Breast epithelium (tissue), 4 donors: ENCODE data around the gene TPM2. TPM values are rescaled to one million over a fixed set of nuclear protein-coding genes. Genes with fewer than 3 reads are reported as not detected.
A peak's percentile ranks its signal among the peaks of the same experiment; 100 is the strongest.

Source experiments
- DNase-seq, 2 donors: peaks; one replicate each; pipeline ENCODE4 v3.0.0-alpha.2; 2019; ENCODE audit warnings: low spot score in 2 of 2
- H3K27ac ChIP-seq, 2 donors: fragments of 200-600 bp; sonication (generic) in 1 of 2; one replicate each; pipeline ENCODE4 v1.5.1; 2016 to 2019; ENCODE audit warnings: mild to moderate bottlenecking in 1 of 2
- H3K27me3 ChIP-seq, 2 donors: fragments of 200-600 bp; sonication (generic) in 1 of 2; one replicate each; pipeline versions ENCODE4 v1.5.1 to v1.6.0; 2017 to 2019; ENCODE audit warnings: control low read depth in 1 of 2, mild to moderate bottlenecking in 1 of 2
- H3K36me3 ChIP-seq: fragments of 200-600 bp; one replicate; pipeline ENCODE4 v1.5.1; 2019
- H3K4me1 ChIP-seq, 2 donors: fragments of 200-600 bp; sonication (generic); one replicate each; pipeline ENCODE4 v1.5.1; 2016 to 2019; ENCODE audit warnings: control low read depth in 1 of 2
- H3K4me3 ChIP-seq, 3 donors: fragments of 200-600 bp; sonication (generic); 1 replicate in 2 of 3; 2 replicates in 1 of 3; pipeline ENCODE4 v1.5.1; 2016 to 2019; ENCODE audit warnings: mild to moderate bottlenecking in 3 of 3, moderate library complexity in 2 of 3
- H3K9me3 ChIP-seq, 2 donors: fragments of 200-600 bp; sonication (generic) in 1 of 2; one replicate each; pipeline ENCODE4 v1.5.1; 2016 to 2019; ENCODE audit warnings: control low read depth in 1 of 2
- CTCF ChIP-seq, 3 donors: fragments of 450-650 bp; IDR thresholded peaks; one replicate each; pipeline ENCODE4 v1.5.1; 2016 to 2017; ENCODE audit warnings: antibody characterized with exemption in 3 of 3, mild to moderate bottlenecking in 3 of 3, moderate library complexity in 3 of 3
- POLR2A ChIP-seq: fragments of 450-650 bp; IDR thresholded peaks from one replicate; pipeline ENCODE4 v1.6.1; 2016; ENCODE audit warnings: antibody characterized with exemption, mild to moderate bottlenecking, moderate library complexity
- POLR2AphosphoS5 ChIP-seq, 3 donors: sonication (generic); formaldehyde crosslinking; IDR thresholded peaks; one replicate each; pipeline ENCODE4 v1.6.1; 2017; ENCODE audit warnings: antibody characterized with exemption in 3 of 3
- intact Hi-C: fragments of 100-400 bp; cut with DNase I; formaldehyde crosslinking; loops from one replicate; pipeline ENCODE4 v1.15.1; 2023; ENCODE audit warnings: low total_unique reads
- total RNA-seq, 3 donors: library from RNA; depleted of rRNA; stranded (reverse); fragments of >200 nt; gene quantifications; one replicate each; pipeline ENCODE4 v1.1.0, GENCODE V29; 2016

The TPM2 gene
- total RNA-seq, 3 donors from 2014 or later: 143 to 402 (median 258) TPM

DNA sequence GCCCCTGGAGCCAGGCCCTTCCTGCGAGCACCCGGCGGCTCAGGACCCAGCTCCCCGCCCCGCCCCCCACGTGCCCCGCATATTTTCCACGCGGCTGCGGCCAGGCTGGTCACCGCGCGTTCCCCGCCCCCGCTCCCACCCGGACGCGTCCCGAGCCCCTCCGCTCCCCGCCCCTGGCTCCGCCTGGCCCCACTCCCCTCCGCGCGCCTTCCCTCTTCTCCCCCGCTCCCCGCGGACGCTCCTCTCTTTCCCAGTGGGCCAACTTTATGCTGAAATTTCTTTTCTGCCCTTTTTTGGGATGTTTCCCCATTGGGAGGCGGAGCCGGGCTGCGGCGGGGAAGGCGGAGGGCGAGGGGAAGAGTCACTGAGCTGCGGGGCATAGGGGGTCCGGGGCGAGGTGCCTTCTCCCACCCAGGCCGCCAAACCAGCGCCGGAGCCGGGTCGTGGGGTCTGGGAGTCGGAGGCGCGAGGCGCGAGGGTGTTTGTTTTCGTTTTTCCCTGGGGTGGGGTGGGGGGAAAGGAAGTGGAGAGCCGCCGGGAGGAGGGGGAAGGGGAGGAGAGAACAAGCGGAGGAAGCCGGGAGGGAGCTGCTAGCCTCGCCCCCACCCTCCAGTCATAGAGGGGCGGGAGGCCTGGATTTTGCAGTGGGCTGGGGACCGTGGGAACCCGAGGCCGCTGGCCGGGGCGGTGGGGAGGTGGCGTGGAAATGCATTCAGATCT is 1.0 kb upstream of the TPM2 start:
- Histone ChIP-seq H3K9me3 (no peaks in the 10 kb centered on the region), H3K36me3 (no peaks in the 10 kb centered on the region), H3K4me1 (peaks cover 0 to 3% of the 10 kb centered on the region in 2 donors), H3K27me3 (no peaks in the 10 kb centered on the region), H3K4me3 (peak overlapping the region; percentile 55 to 81 (median 68)), H3K27ac (peak overlapping the region; percentile 92 to 94)
- intact Hi-C loops: no loop called here
- peak; percentile 76 to 81 for DNase-seq
- no peak for TF ChIP-seq CTCF (IDR thresholded peaks at IDR 0.05)
- TF ChIP-seq POLR2AphosphoS5 (IDR thresholded peaks at IDR 0.05): peak; percentile 57 to 64 (median 57)
- peak; percentile 59 for TF ChIP-seq POLR2A

- Histone ChIP-seq H3K27ac (peak overlapping the region; percentile 92 to 94), H3K9me3 (no peaks in the 10 kb centered on the region), H3K4me1 (peaks cover 0 to 3% of the 10 kb centered on the region in 2 donors), H3K27me3 (no peaks in the 10 kb centered on the region), H3K36me3 (no peaks in the 10 kb centered on the region), H3K4me3 (peak overlapping the region; percentile 55 to 81 (median 68))
- intact Hi-C loops: no loop called here
- TF ChIP-seq CTCF (IDR thresholded peaks at IDR 0.05) (no peak), POLR2AphosphoS5 (IDR thresholded peaks at IDR 0.05) (no peak), POLR2A (no peak)
- DNase-seq: no peak
Measured at GRCh38 chr9:35690294-35690613, 529 bp upstream of the TPM2 start.

GRCh38 chr9:35688558-35689541 is 875 bp downstream of the TPM2 start:
- H3K27ac ChIP-seq: peak overlapping the region; percentile 92 to 94
- no peaks in the 10 kb centered on the region for H3K36me3 ChIP-seq
- no peaks in the 10 kb centered on the region for H3K9me3 ChIP-seq
- intact Hi-C loops: no loop called here
- peak overlapping the region; percentile 55 to 81 (median 68) for H3K4me3 ChIP-seq
- peaks cover 0 to 3% of the 10 kb centered on the region in 2 donors for H3K4me1 ChIP-seq
- no peak for DNase-seq
- no peaks in the 10 kb centered on the region for H3K27me3 ChIP-seq
- TF ChIP-seq POLR2AphosphoS5 (IDR thresholded peaks at IDR 0.05): no peak
- no peak for TF ChIP-seq CTCF (IDR thresholded peaks at IDR 0.05)
- no peak for TF ChIP-seq POLR2A

- Histone ChIP-seq H3K9me3 (no peaks in the 10 kb centered on the region), H3K27ac (peak overlapping the region; percentile 92 to 94), H3K4me1 (peaks cover 0 to 3% of the 10 kb centered on the region in 2 donors), H3K27me3 (no peaks in the 10 kb centered on the region), H3K4me3 (peak overlapping the region; percentile 55 to 81 (median 68)), H3K36me3 (no peaks in the 10 kb centered on the region)
- DNase-seq: no peak
- intact Hi-C loops: no loop called here
- TF ChIP-seq POLR2A: no peak
- TF ChIP-seq POLR2AphosphoS5 (IDR thresholded peaks at IDR 0.05): no peak
- TF ChIP-seq CTCF (IDR thresholded peaks at IDR 0.05): no peak
Measured at GRCh38 chr9:35687972-35688557, 1.7 kb downstream of the TPM2 start.
